Measurements from ENCODE around the gene DBN1.

DBN1 gene

GRCh38 chr5:177473443-177474001 is at the start of gene DBN1:
Gene DBN1, minus strand, starts transcription at chr5:177473634. Its CDS starts 113 bp downstream, at chr5:177473521.
- no peak within 1 kb of the TSS for H3K27ac ChIP-seq (ENCODE audit: low read depth, low read length)
- H3K4me1 ChIP-seq (ENCODE audit: control insufficient read depth in 1 of 2, insufficient read depth in 2 of 2, low read length in 2 of 2) = peaks cover 15 to 17% of the 10 kb centered on the region in 2 donors
- no peaks in the 10 kb centered on the region for H3K9me3 ChIP-seq (ENCODE audit: control insufficient read depth in 1 of 2, low read length in 2 of 2)
- H3K27me3 ChIP-seq (ENCODE audit: control insufficient read depth in 1 of 2, insufficient read depth in 2 of 2, low read length in 2 of 2) = no peaks in the 10 kb centered on the region
- H3K36me3 ChIP-seq (ENCODE audit: control insufficient read depth in 1 of 2, insufficient read depth in 2 of 2, low read length in 2 of 2) = no peaks in the 10 kb centered on the region
- H3K9ac ChIP-seq (ENCODE audit: low read depth in 1 of 2, low read length in 2 of 2) = peak within 1 kb of the TSS; percentile 32 to 38
- H3K4me3 ChIP-seq (ENCODE audit: low read depth in 1 of 2, low read length in 2 of 2) = peak within 1 kb of the TSS; percentile 56 to 62

- Histone ChIP-seq H3K4me3 (ENCODE audit: low read depth in 1 of 2, low read length in 2 of 2) (no peak overlapping the region), H3K27ac (ENCODE audit: low read depth, low read length) (no peak overlapping the region), H3K9ac (ENCODE audit: low read depth in 1 of 2, low read length in 2 of 2) (no peak overlapping the region), H3K9me3 (ENCODE audit: control insufficient read depth in 1 of 2, low read length in 2 of 2) (no peaks in the 10 kb centered on the region), H3K36me3 (ENCODE audit: control insufficient read depth in 1 of 2, insufficient read depth in 2 of 2, low read length in 2 of 2) (peaks cover 30 to 56% of the 10 kb centered on the region in 2 donors), H3K4me1 (ENCODE audit: control insufficient read depth in 1 of 2, insufficient read depth in 2 of 2, low read length in 2 of 2) (peaks cover 10% of the 10 kb centered on the region in 2 donors), H3K27me3 (ENCODE audit: control insufficient read depth in 1 of 2, insufficient read depth in 2 of 2, low read length in 2 of 2) (no peaks in the 10 kb centered on the region)
These were observed 47.6 kb upstream of the DBN1 start for GRCh38 chr5:177520916-177521513.

GRCh38 chr5:177520271-177520670 is 46.8 kb upstream of the DBN1 start:
- H3K9me3 ChIP-seq (ENCODE audit: control insufficient read depth in 1 of 2, low read length in 2 of 2) = no peaks in the 10 kb centered on the region
- no peaks in the 10 kb centered on the region for H3K27me3 ChIP-seq (ENCODE audit: control insufficient read depth in 1 of 2, insufficient read depth in 2 of 2, low read length in 2 of 2)
- peaks cover 29 to 55% of the 10 kb centered on the region in 2 donors for H3K36me3 ChIP-seq (ENCODE audit: control insufficient read depth in 1 of 2, insufficient read depth in 2 of 2, low read length in 2 of 2)
- H3K4me1 ChIP-seq (ENCODE audit: control insufficient read depth in 1 of 2, insufficient read depth in 2 of 2, low read length in 2 of 2) = peaks cover 17% of the 10 kb centered on the region in 2 donors
- H3K27ac ChIP-seq (ENCODE audit: low read depth, low read length) = no peak overlapping the region
- H3K9ac ChIP-seq (ENCODE audit: low read depth in 1 of 2, low read length in 2 of 2) = no peak overlapping the region
- no peak overlapping the region for H3K4me3 ChIP-seq (ENCODE audit: low read depth in 1 of 2, low read length in 2 of 2)

GRCh38 chr5:177519463-177520235 is 46.2 kb upstream of the DBN1 start:
- H3K4me1 ChIP-seq (ENCODE audit: control insufficient read depth in 1 of 2, insufficient read depth in 2 of 2, low read length in 2 of 2) = peaks cover 17 to 23% of the 10 kb centered on the region in 2 donors
- no peaks in the 10 kb centered on the region for H3K27me3 ChIP-seq (ENCODE audit: control insufficient read depth in 1 of 2, insufficient read depth in 2 of 2, low read length in 2 of 2)
- H3K36me3 ChIP-seq (ENCODE audit: control insufficient read depth in 1 of 2, insufficient read depth in 2 of 2, low read length in 2 of 2) = peaks cover 25 to 55% of the 10 kb centered on the region in 2 donors
- H3K9me3 ChIP-seq (ENCODE audit: control insufficient read depth in 1 of 2, low read length in 2 of 2) = no peaks in the 10 kb centered on the region
- H3K27ac ChIP-seq (ENCODE audit: low read depth, low read length) = no peak overlapping the region
- H3K4me3 ChIP-seq (ENCODE audit: low read depth in 1 of 2, low read length in 2 of 2) = no peak overlapping the region
- no peak overlapping the region for H3K9ac ChIP-seq (ENCODE audit: low read depth in 1 of 2, low read length in 2 of 2)

- Histone ChIP-seq H3K9me3 (ENCODE audit: control insufficient read depth in 1 of 2, low read length in 2 of 2) (no peaks in the 10 kb centered on the region), H3K4me1 (ENCODE audit: control insufficient read depth in 1 of 2, insufficient read depth in 2 of 2, low read length in 2 of 2) (peaks cover 17 to 24% of the 10 kb centered on the region in 2 donors), H3K4me3 (ENCODE audit: low read depth in 1 of 2, low read length in 2 of 2) (peak within 1 kb of the TSS; percentile 97 to 100), H3K27ac (ENCODE audit: low read depth, low read length) (peak within 1 kb of the TSS; percentile 78), H3K9ac (ENCODE audit: low read depth in 1 of 2, low read length in 2 of 2) (peak within 1 kb of the TSS; percentile 84 to 95), H3K36me3 (ENCODE audit: control insufficient read depth in 1 of 2, insufficient read depth in 2 of 2, low read length in 2 of 2) (peaks cover 33 to 65% of the 10 kb centered on the region in 2 donors), H3K27me3 (ENCODE audit: control insufficient read depth in 1 of 2, insufficient read depth in 2 of 2, low read length in 2 of 2) (no peaks in the 10 kb centered on the region)
These were observed 43.5 kb upstream of the DBN1 start, which contains the start of gene DDX41 for GRCh38 chr5:177516601-177517568. Gene DDX41, minus strand, starts transcription at chr5:177516961. Its CDS starts 16 bp downstream, at chr5:177516945.

GRCh38 chr5:177515580-177515979 is 42.1 kb upstream of the DBN1 start:
- H3K9ac ChIP-seq (ENCODE audit: low read depth in 1 of 2, low read length in 2 of 2) = peak overlapping the region; percentile 84 to 95

DNA sequence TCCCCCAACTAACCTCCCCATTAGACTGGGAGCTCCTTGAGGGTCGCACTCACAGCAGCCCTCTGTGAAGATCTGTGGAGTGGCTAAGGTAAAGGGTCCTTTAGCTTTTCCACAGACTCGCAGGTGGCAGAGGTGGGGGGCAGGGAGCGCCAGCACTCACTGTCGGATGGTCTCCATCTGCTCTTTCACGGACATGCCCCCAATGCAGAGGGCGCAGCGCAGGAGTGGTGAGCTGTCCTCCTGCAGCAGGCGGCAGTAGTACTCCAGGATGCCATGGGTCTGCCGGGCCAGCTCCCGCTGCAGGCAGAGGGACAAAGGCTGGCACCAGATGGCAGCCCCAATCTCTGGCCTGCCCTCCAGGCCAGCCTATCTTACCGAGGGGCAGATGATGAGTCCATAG is 41.1 kb upstream of the DBN1 start:
- H3K36me3 ChIP-seq (ENCODE audit: control insufficient read depth in 1 of 2, insufficient read depth in 2 of 2, low read length in 2 of 2) = peaks cover 33 to 57% of the 10 kb centered on the region in 2 donors

More at GRCh38 chr5:177515580-177515979, 42.1 kb upstream of the DBN1 start:
- H3K36me3 ChIP-seq (ENCODE audit: control insufficient read depth in 1 of 2, insufficient read depth in 2 of 2, low read length in 2 of 2) = peaks cover 31 to 65% of the 10 kb centered on the region in 2 donors
- peak overlapping the region; percentile 97 to 100 for H3K4me3 ChIP-seq (ENCODE audit: low read depth in 1 of 2, low read length in 2 of 2)
- no peaks in the 10 kb centered on the region for H3K27me3 ChIP-seq (ENCODE audit: control insufficient read depth in 1 of 2, insufficient read depth in 2 of 2, low read length in 2 of 2)
- no peaks in the 10 kb centered on the region for H3K9me3 ChIP-seq (ENCODE audit: control insufficient read depth in 1 of 2, low read length in 2 of 2)
- H3K27ac ChIP-seq (ENCODE audit: low read depth, low read length) = no peak overlapping the region
- H3K4me1 ChIP-seq (ENCODE audit: control insufficient read depth in 1 of 2, insufficient read depth in 2 of 2, low read length in 2 of 2) = peaks cover 17 to 29% of the 10 kb centered on the region in 2 donors

GRCh38 chr5:177513500-177513899 is 40.1 kb upstream of the DBN1 start:
- Histone ChIP-seq H3K36me3 (ENCODE audit: control insufficient read depth in 1 of 2, insufficient read depth in 2 of 2, low read length in 2 of 2) (peaks cover 30 to 53% of the 10 kb centered on the region in 2 donors), H3K9me3 (ENCODE audit: control insufficient read depth in 1 of 2, low read length in 2 of 2) (no peaks in the 10 kb centered on the region), H3K4me3 (ENCODE audit: low read depth in 1 of 2, low read length in 2 of 2) (no peak overlapping the region), H3K27me3 (ENCODE audit: control insufficient read depth in 1 of 2, insufficient read depth in 2 of 2, low read length in 2 of 2) (no peaks in the 10 kb centered on the region), H3K4me1 (ENCODE audit: control insufficient read depth in 1 of 2, insufficient read depth in 2 of 2, low read length in 2 of 2) (peaks cover 10 to 40% of the 10 kb centered on the region in 2 donors), H3K9ac (ENCODE audit: low read depth in 1 of 2, low read length in 2 of 2) (no peak overlapping the region), H3K27ac (ENCODE audit: low read depth, low read length) (no peak overlapping the region)

More for the DNA sequence above, 41.1 kb upstream of the DBN1 start:
- Histone ChIP-seq H3K9me3 (ENCODE audit: control insufficient read depth in 1 of 2, low read length in 2 of 2) (no peaks in the 10 kb centered on the region), H3K4me3 (ENCODE audit: low read depth in 1 of 2, low read length in 2 of 2) (no peak overlapping the region), H3K27me3 (ENCODE audit: control insufficient read depth in 1 of 2, insufficient read depth in 2 of 2, low read length in 2 of 2) (no peaks in the 10 kb centered on the region), H3K27ac (ENCODE audit: low read depth, low read length) (no peak overlapping the region), H3K9ac (ENCODE audit: low read depth in 1 of 2, low read length in 2 of 2) (no peak overlapping the region), H3K4me1 (ENCODE audit: control insufficient read depth in 1 of 2, insufficient read depth in 2 of 2, low read length in 2 of 2) (peaks cover 17 to 39% of the 10 kb centered on the region in 2 donors)

DNA sequence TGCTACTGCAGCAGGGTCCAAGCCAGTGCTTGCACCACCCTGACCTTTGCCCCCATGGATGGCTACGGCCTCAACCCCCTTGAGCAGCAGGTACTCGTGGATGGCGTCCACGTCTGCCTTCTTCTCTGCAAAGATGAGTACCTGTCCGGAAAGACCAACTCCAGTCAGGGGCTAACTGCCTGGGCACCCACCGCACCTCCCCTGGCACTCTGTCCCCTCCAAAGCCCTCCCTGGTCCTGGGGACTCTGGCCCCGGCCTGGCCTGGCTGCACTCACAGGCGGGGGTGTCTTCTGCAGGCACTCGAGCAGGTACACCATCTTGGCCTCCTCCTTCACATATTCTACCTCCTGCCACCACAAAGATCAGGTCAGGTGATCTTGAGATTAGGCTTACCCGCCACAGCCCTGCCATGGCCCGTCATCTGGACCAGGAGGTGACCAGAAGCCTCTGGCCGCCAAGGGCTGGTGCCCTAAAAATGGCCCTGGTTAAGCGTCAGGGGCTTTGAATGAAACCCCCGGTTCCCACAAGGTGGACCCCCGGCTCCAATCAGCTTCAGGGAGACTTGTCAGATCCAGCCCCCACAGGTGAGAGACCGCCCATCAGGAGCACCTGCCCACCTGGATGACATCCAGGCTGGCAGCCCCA is 39.4 kb upstream of the DBN1 start:
- H3K9me3 ChIP-seq (ENCODE audit: control insufficient read depth in 1 of 2, low read length in 2 of 2) = no peaks in the 10 kb centered on the region
- peaks cover 10 to 40% of the 10 kb centered on the region in 2 donors for H3K4me1 ChIP-seq (ENCODE audit: control insufficient read depth in 1 of 2, insufficient read depth in 2 of 2, low read length in 2 of 2)
- no peak overlapping the region for H3K4me3 ChIP-seq (ENCODE audit: low read depth in 1 of 2, low read length in 2 of 2)
- peaks cover 30 to 53% of the 10 kb centered on the region in 2 donors for H3K36me3 ChIP-seq (ENCODE audit: control insufficient read depth in 1 of 2, insufficient read depth in 2 of 2, low read length in 2 of 2)
- H3K9ac ChIP-seq (ENCODE audit: low read depth in 1 of 2, low read length in 2 of 2) = no peak overlapping the region
- H3K27ac ChIP-seq (ENCODE audit: low read depth, low read length) = no peak overlapping the region
- H3K27me3 ChIP-seq (ENCODE audit: control insufficient read depth in 1 of 2, insufficient read depth in 2 of 2, low read length in 2 of 2) = no peaks in the 10 kb centered on the region
